COR-L47 (cell line): ENCODE measurements around the gene TSPAN18.
A peak's percentile ranks its signal among the peaks of the same experiment; 100 is the strongest.

Experiments used
- DNase-seq: peaks from one replicate; lab custom pipeline; 2025; lab: John Stamatoyannopoulos, UW

TSPAN18 gene

DNA sequence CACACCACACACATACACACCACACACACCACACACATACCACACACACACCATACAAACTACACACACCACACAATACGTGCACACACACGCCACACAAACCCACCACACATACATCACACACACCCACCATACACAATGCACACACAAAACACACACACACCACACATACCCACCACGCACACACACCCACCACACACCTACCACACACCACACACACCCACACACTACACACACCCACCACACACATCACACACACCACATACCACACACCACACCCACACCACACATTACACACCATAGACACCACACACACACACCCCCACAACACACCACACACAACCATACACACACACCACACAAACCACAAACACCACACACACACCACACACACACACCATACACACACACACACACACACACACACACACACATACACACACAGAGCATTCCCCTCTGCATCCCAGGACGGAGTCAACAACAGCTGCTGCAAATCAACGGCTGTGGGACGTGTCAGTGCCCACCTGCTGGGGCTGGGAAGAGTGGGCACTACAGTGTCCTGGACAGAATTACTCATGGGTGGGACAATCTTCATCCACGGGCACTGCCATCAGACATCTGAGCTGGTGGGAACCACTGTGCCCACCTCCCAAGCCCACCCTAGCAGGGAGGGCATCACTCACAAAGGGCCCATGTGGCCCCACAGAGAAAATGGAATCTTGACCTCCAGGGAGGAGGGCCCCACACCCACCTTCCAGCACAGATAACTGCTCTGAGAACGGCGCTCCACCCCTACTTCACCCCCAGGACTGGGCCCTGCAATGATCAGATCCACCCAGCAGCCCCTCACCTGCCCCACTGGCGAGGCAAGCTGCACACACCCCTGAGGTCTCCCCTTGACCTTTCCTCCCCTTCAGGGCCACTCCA, 215.5 kb downstream of the TSPAN18 start:
- no peak for DNase-seq

DNA sequence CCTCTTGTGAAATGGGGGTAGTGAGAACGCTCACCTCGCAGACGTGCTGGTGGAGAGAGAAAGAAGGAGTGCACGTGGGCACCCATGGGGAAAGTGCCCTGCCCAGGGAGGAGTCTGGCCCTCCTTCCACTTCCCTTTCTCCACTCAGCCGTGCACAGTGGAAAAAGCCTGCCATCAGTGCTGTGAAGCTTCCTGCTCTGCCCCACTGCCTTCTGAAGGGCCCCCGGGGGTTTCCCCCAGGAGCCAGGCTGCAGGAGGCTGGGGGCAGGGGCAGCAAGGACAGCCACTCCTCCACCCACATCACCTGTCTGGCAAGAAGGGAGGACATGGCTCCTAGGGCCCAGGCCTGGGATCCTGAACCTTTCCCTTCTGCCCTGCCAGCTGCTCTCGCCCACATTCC, 216.4 kb downstream of the TSPAN18 start:
- peak; percentile 9 for DNase-seq

DNA sequence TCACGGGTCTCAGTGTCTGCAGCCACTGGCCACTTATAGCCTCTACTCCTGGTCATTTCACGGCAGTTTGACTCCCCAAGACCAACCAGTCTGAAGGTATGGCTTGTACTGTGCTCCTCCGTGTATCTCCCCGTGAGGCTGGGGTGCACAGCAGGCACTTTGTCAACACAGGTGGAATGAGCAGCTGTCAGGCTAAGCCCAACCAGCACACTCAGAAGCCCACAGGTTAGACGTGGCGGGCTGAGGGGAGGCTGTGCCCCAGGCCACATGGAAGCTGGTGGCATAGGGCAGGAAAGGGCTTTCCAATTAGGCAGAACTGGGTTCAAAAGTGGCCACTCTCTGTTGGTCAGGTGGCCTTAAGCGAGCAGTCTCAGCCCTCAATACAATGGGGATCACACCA, 216.9 kb downstream of the TSPAN18 start:
- peak; percentile 65 for DNase-seq

DNA sequence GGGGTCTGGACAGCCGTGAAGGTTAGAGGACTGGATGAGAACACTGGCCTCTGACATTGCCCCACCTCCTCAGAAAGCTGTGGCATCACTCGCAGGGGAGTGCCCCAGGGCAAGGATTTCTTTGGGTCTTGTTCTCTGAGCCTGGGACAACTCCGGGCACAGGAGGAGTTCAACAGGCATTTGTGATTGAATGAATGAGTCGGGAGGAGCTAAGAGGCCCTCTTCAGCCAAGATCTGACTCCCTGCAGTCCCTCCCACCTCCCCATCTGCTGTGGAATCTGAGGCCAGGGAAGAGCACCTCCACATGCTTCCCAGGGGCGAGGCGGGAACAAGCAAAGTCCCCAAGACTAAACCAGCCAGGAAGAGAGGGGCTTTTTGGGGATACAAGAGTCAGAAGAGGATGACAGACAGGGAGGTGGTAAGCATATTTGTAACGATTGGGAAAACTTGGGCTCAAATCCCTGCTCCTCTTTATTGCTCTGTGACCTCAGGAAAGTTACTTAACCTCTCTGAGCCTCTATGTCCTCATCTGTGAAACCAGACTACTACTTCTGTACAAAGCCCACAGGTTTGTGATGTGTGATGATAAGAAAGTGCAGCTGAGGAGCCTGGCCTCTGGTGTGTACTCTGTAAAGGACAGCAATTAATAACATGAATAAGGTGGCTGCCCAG, 217.6 kb downstream of the TSPAN18 start:
- no peak for DNase-seq

DNA sequence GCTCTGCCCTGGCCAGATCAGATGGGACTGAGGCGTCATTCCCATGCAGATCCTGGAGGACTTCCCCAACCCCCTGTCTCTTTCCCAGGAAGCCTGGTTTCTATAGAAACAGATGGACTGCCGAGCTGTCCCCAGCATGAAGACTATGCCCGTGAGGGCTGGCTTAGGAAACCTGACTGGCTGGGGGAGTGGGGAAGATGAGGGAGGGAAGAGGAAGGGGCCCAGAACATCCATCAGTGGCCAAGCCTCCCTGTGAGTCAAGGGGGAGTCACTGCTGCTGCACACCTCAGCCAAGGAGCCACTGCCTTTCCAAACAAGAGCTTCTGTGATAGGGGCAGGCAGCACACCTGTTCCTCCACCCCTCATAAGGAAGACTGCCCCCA, 218.1 kb downstream of the TSPAN18 start:
- no peak for DNase-seq

DNA sequence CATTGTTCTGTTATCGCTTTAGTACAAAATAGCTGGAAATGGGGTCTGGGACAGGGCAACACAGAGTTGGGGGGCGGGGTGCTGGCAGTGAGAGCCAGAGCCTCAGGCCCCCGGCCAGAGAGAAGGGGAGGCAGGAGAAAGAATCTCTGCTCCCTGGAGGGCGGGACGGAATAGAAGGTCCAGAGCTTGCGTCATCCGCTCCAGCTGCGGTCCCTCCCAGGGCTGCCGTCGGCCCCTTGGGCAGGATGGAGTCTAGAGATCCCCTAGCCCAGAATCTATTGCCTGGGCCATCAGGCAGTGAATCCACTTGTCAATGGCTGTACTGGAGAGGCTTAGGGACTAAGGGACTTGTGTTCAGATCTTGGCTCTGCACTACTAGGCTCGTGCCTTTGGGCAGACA, 218.9 kb downstream of the TSPAN18 start:
- DNase-seq, result no peak

DNA sequence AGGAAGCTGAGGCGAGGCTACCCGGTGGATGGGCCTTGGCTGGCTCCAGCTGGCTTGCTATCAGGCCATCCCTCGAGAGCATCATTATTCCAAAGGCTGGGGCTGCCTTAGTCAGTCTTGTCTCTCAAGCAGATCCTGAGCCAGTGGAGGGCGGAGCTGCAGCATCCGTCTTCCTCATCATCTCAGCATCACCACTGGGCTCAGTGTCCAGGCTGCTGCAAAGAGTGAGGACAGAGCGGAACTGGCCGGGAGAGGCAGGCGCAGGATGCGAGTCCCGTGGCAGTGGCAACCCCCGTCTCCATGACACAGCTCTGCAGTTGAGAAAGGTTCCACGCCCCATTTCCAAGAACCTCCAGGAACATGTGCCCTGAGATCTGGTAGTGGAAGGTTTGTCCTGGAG, 219.5 kb downstream of the TSPAN18 start:
- no peak for DNase-seq

DNA sequence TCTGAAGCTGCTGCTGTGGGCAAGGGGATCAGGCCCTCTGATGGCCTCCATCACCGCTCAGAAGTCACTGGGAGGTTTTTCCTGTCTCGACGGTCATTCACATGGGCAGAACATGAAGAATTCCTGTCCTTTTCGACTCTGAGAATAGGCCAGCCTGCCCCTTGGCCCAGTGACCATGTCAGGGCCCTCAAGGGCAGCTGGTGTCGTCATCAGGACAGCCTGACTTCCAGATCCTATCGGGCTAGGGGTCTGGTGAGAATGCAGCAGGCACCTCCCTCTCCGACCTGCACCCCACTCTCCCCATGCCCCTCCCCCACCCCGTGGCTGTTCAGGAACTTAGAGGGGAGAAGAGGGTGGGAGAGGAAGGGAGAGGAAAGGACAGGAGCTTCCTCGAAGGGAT, 220.4 kb downstream of the TSPAN18 start:
- DNase-seq, result no peak

DNA sequence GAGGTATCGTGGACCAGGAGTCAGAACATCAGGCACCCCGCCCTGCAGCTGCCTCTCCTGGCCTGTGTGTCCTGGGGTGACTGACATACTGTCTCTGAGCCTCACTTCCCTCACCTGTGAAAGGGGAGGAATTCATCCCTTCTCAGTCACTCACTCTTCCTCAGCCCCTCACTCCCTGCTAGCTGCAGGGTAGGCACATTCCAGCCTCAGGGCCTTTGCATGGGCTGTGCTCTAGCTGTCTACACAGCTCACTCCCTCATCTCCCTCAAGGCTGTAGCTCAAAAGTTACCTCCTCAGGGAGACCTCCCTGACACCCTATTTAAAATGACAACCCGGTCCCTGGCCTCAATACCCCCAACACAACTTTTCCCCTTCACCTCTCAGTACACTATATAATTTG, 221.4 kb downstream of the TSPAN18 start:
- no peak for DNase-seq

DNA sequence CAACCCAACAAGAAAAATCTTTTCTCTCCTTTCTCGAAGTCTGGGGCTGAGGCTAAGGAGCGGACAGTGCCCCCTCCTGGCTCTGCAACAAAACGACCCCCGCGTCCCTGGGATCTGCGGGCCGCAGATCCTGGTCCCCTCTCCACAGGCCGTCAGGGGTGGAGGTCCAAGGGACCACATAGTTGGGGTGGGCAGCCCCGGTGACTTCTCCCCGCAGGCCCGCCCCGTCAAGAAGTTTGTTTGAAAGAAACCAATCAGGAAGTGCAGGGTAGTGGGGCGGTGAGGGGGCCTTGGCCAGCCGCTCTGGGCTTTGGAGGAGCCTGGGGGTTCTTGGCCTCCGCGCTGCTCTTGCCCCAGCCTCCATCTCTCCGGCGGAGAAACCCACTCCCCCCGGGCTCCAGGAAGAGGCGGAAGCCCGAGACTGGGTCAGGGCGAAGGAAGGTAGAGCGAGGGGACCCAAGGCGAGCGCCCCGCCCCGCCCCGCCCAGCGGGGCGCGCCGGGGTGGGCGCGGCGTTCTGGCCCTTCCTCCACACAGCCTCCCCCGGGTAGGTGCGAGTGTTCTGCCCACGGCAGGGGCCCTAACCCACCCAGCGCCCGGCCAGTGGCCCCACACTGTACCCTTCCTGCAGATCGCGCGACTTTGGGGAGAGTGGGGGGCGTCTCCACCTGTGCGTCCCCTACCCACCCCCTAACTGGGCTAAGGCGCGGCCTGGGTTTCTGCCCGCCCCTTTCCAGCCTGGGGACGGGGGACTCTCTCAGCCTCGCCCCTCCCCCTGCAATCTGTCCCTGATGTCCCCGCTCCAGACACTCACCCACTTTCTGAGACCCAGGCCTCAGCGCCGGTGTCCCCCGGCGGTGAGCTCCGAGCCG, 222.6 kb downstream of the TSPAN18 start:
- no peak for DNase-seq

DNA sequence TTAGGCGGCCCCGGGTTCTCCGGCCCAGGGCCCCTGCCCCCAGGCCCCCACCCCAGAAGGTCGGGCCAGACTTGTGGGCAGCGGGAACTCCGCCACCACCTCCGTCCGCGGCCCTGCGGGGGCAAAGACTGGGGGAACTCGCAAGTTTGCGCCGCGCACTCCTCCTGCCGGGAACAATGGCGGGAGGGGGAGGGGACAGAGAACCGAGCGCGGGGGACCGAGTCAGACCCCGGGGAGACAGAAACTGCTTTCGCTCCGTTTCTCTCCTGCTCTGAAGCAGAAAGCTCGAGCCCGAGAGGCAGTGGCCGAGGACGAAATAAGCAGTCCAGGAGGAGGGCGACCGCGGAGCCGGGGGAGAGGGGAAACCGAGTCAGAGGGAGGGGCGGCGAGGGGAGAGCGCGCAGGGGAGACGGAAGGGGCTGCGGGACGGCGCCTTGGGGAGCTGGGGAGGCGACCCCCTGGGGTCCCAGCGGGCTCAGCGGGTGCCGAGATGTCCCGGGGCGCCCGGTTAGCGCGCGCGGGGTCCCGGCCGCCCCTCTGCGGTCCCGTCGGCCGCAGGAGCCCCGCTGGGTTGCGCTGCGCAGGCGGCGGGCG, 223.4 kb downstream of the TSPAN18 start:
- DNase-seq, result no peak

DNA sequence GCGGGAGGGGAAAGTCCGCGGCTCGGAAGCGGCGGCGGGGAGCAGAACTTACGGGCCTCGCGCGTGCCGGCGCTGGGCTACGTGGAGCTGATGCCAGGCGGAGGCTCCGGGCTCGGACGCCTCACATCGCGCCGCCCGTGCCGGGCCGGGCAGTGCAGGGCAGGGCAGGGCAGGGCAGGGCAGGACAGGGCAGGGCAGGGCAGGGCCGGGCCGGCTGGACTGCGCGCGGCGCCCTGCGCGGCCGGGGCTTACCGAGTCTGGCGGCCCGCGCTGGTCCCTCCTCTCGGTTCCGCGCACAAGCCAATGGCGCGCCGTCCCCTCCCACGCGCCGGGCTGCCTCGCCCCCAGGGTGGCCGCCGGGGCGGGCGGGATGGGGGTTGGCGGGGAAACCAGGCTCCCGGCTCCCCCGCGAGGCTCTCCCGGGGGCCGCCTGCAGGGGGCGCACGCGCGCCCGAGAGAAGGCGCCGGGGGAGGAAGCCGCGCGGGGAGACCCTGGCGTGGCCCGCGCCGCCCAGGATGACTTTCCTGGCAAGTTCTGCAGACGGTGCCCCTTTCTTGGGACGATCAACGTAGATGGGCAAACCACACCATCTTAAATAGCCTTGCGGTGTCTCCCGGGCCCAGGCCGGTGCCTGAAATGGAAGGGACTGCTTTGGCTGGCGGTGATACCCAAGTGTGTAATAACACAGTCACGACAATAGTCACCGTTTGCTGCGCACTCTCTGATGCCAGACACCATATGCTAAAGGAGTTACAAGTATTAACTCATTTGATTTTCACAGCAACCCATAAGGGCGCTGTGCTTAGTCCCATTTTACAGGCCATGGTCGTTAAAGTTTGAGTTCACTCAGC, 224.1 kb downstream of the TSPAN18 start, which contains the start of gene TP53I11:
TP53I11 (minus strand) TSS at position 259 of the 852 bp plus-strand sequence. CDS start 12,548 bp downstream, outside the sequence.
- peak; percentile 31 for DNase-seq

DNA sequence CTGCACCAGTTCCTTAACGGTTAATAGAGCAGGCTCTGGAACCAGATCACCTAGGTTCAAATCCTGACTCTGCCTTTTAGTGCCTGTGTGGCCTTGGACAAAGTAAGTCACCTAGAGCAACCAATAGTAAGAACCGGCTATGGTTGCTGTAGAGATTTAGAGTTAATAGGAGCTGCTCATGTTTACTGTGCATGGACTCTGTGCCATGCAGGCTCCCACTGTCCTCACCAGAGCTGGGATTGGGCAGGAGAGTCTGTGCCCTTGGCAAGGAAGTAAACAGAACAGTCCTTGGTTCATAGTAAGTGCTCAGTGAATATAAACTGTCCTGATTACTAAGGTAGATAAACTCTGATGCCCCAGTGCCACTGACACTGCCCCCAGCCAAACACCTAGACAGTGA, 225.3 kb downstream of the TSPAN18 start:
- no peak for DNase-seq

DNA sequence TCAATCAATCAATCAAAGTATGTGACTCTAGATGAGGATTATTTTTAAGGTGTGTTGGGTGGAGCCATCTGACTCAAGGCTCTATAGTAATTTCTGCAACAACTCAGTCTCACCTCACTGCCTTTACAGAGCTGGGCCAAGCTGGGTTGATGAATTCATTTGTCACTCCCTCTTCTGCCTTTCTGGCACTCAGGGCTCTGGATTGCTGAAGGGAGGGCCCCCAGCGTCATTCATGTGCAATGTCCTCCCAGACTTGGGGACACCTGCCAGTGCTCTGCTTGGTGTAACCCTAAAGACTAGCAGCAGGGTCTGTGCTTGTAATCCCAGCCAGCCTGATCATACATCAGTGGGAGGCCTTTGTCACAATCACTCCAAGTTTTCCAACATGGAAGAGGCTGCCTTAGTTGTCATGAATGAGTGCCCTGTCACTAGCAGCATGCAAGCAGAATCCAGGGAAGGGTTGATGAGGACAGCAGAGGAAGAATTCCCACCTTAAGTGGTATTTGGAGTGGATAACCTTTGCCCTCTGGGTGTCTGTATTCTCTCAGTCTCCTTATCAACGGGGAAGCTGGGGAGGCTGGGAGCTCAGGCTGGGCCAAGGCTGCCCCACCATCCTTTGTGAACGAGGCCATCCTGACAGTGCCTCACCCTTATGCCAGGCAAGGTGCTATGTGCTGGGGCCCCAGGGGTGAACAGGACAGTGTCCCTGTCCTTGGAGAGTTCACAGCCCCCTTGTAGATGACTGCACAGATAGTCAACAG, 225.9 kb downstream of the TSPAN18 start:
- no peak for DNase-seq

DNA sequence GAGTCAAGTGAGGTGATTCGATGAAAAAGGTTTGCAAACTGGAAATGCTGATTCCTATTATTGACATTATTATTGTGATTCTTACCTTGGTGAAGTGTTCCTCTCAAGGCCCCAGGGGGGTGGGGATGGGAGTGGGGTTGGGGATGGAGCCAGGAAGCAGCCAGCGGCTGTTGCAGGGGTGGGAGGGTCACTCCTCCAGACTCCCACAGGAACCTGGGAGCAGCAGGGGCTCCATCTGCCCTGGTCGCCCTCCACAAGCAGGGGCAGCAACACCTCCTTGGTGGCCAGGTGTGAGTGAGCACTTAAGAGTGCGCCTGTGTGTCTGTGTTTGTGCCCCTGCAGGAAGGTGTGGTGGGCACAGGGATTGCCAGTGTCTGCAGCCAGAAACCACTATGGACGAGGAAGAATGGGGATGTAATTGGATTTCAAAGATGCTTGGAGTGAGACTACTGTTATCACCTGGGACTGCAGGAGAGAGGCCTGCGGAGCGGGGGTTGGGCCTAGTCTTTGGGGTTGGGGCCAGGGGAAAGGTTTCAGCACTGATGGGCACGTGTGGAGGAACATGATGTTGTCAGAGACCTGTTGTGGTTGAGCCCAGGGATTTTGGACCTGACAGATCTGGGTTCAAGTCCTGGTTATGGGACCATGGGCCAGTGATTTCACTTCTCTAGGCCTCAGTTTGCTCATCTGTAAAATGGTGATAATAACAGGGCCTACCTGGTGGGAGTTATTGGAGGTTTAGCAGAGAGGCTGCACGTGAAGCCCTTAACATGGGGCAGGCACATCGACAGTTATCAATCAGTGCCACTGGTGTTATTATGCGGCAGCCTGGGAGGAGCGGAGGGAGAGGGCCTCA, 227.5 kb downstream of the TSPAN18 start:
- no peak for DNase-seq

DNA sequence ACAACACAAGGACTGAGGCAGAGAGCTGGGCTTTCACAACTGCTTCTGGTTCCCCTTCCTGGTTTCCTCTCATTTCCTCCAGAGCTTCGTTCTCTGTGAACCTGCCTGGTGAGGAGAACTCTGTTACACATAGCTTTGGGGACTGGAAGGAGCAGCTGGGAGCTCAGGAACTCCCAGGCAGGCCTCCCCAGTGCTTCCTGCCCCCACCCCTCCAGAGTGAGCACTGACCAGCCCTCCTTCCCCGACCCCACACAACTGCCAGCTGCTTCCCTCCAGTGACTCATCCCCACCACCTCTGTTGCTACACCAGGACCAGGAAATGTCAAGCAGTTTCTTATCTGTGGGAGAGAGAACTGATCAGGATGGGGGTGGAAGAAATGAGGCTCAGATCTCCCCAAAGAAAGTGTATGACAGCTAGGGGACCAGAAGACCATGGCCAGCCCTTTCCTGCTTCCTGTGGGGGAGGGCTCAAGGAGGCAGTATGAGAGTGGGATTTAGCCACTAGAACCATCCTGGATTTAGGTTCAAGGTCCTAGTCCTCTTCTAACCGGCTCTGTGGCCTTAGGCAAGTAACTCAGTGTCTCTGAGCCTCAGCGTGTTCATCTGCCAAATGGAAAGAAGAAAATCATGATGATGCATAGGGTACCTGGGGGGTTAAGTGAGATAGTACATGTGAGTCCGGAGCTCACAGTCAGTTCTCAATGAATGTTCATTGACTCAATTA, 228.4 kb downstream of the TSPAN18 start:
- no peak for DNase-seq

DNA sequence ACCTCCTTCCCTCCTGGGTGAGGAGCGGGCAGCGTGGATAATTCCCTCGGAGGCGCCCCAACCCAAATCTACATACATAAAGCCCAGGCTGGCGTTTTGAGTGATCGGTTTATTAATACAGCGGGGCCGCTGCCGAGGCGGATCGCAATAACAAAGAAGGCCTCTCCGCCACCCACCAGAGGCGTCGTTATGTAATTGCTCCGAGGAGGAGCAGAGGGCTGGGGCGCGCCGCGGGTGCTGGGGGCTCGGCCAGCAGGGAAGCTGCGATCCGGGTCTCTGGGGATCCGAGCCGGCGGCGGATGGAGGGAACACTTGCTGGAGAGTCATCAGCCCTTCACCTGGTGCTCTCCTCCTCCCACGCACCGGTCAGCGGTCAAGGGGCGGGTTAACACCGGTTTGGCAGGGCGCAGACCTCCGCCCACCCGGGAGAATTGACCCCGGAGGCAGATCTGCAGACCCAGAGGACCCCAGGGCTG, 230.3 kb downstream of the TSPAN18 start:
- DNase-seq, result no peak

DNA sequence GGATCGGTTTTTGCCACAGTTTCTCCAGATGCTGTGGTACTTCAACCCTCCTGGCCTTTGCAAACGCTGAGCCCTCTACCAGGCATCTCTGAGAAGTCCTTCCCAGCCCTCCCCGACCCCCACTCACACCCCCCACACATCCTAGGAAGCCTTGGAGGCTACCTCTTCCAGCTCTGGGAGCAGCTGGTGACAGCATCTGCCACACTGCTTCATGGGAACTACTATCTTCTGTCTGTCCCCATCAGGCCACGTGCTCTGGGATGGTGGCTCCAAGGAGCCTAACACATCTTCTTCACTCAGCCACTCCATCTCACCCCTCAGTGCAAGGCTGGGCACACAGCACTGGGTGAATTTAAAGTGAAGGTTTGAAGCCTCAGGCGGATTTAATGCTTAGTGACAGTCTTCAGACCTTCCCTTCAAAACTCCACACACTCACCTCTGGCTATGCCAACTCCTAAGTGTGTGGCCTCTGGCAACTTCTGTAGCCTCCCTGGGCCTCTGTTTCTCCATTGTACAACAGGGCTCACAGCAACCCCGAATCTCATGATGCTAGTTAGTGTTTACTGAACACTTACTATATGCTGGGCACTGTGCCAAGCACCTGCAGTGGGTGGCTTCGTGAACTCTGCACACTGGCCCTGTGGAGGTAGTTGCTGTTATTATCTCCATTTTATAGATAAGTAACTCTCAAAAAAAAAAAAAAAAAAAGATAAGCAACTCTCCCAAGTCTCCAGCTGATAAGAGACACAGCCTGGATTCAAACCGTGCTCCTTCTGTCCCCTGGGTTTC, 231.2 kb downstream of the TSPAN18 start:
- peak; percentile 7 for DNase-seq
